ENCODE measurements around the gene NR6A1.

The NR6A1 gene

DNA sequence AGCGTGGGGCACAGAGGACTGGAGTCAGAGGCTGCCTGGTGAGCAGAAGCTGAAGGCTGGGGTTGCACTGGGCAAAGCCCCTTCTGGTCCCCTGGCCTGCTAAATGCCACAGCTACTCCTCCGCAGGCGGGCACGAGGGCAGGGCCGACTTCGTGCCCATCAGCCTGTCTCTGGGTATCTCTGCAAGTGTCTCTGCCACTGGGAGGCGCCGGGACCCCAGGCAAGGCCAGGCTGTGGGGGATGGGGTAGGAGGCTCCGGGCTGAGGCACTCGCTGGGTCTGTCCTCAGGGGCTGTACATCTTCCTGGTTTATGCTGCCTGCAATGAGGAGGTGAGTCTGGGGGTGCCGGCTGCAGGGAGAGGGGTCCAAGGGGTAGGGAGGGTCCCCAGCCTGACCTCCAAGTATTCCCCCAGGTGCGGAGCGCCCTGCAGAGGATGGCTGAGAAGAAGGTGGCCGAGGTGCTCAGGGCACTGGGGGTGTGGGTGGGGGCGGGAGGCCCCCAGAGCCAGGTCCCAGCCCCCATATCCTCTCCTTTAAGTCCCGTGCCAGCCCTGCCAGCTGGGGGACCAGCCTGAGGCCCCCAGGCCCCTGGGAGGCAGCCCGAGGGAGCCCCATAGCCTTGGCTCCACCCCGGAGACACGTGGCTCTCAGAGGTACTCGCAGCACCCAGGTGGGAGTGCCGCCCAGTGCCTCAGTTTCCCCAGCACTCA lies 295.8 kb downstream of the NR6A1 start:
- no peak overlapping the region for H3K4me3 ChIP-seq (ENCODE audit: low read depth, low read length)
- no peak overlapping the region for H3K27ac ChIP-seq (ENCODE audit: low read depth, low read length)
- no peaks in the 10 kb centered on the region for H3K9me3 ChIP-seq (ENCODE audit: control insufficient read depth, insufficient read depth, low read length)
- peaks cover 10% of the 10 kb centered on the region; the same call in 1 of the 2 replicates for H3K4me1 ChIP-seq (ENCODE audit: control insufficient read depth, insufficient read depth, low read length)
- no peaks in the 10 kb centered on the region for H3K36me3 ChIP-seq (ENCODE audit: control insufficient read depth, insufficient read depth, low read length)
- H3K9ac ChIP-seq (ENCODE audit: low read depth, low read length): no peak overlapping the region
- H3K27me3 ChIP-seq (ENCODE audit: control insufficient read depth, insufficient read depth, low read length): peaks cover 44% of the 10 kb centered on the region

DNA sequence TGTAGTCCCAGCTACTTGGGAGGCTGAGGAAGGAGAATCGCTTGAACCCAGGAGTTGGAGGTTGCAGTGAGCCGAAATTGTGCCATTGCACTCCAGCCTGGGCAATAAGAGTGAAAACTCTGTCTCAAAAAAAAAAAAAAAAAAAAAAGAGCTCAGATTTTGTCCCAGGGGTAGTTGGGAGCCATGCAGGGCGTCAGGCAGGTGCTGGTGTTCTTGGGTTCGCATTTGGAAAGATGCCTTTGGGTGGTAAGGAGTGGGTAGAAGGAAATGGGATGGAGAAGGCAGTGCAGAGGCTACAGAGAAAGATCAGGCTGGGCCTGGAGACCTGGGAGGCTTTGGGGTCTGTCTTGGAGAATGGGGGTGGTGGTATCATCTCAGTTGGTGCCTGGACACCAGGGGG lies 297.0 kb downstream of the NR6A1 start:
- peaks cover 10% of the 10 kb centered on the region; the same call in 1 of the 2 replicates for H3K4me1 ChIP-seq (ENCODE audit: control insufficient read depth, insufficient read depth, low read length)
- H3K27me3 ChIP-seq (ENCODE audit: control insufficient read depth, insufficient read depth, low read length): peaks cover 33% of the 10 kb centered on the region
- H3K27ac ChIP-seq (ENCODE audit: low read depth, low read length): no peak overlapping the region
- H3K36me3 ChIP-seq (ENCODE audit: control insufficient read depth, insufficient read depth, low read length): no peaks in the 10 kb centered on the region
- H3K9me3 ChIP-seq (ENCODE audit: control insufficient read depth, insufficient read depth, low read length): no peaks in the 10 kb centered on the region
- H3K4me3 ChIP-seq (ENCODE audit: low read depth, low read length): no peak overlapping the region
- no peak overlapping the region for H3K9ac ChIP-seq (ENCODE audit: low read depth, low read length)

DNA sequence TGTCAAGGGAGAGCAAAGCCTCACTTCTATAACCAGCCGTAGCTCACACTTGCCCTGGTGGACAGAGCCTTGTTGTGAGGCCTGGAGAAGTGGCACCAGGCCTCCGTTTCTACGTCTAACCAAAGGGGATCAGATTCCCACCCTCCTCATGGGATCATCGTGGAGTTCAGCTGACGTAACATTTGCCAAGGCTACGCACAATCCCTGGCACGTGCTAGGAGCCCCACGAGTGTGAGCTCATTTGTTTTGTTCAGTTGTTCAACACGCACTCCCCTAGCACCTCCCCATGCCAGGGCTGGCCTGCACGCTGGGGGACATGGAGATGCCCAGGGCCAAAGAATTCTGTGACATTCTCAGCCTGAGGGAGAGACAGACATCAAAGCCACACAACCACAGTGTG lies 297.8 kb downstream of the NR6A1 start:
- Histone ChIP-seq H3K4me3 (ENCODE audit: low read depth, low read length) (no peak overlapping the region), H3K27ac (ENCODE audit: low read depth, low read length) (no peak overlapping the region)

DNA sequence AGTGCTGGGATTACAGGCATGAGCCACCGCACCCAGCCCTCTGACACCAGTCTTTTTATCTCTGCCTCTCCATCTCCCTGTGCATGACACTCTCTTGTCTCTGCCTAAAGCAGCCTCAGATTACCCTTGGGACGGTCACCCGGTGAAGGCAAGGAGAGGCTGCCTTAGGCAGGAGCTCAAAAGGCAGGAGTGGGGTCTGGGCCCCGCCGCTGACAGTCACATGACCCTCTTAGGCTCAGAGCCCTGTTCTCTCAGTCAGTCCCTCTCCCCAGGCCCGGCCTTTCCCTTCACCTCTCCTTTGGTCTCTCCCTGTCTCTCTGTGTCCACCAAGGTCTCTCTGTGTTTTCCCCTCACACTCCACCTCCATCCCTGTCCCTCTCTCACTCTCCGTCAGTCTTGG lies 298.3 kb downstream of the NR6A1 start:
- Histone ChIP-seq H3K4me1 (ENCODE audit: control insufficient read depth, insufficient read depth, low read length) (peaks cover 4% of the 10 kb centered on the region; the same call in 1 of the 2 replicates), H3K9me3 (ENCODE audit: control insufficient read depth, insufficient read depth, low read length) (no peaks in the 10 kb centered on the region), H3K36me3 (ENCODE audit: control insufficient read depth, insufficient read depth, low read length) (no peaks in the 10 kb centered on the region), H3K4me3 (ENCODE audit: low read depth, low read length) (no peak overlapping the region), H3K9ac (ENCODE audit: low read depth, low read length) (no peak overlapping the region), H3K27ac (ENCODE audit: low read depth, low read length) (no peak overlapping the region), H3K27me3 (ENCODE audit: control insufficient read depth, insufficient read depth, low read length) (peaks cover 19% of the 10 kb centered on the region)

More for the DNA sequence above, 297.8 kb downstream of the NR6A1 start:
- Histone ChIP-seq H3K9me3 (ENCODE audit: control insufficient read depth, insufficient read depth, low read length) (no peaks in the 10 kb centered on the region), H3K4me1 (ENCODE audit: control insufficient read depth, insufficient read depth, low read length) (peaks cover 8% of the 10 kb centered on the region; the same call in 1 of the 2 replicates), H3K9ac (ENCODE audit: low read depth, low read length) (no peak overlapping the region), H3K36me3 (ENCODE audit: control insufficient read depth, insufficient read depth, low read length) (no peaks in the 10 kb centered on the region), H3K27me3 (ENCODE audit: control insufficient read depth, insufficient read depth, low read length) (peaks cover 24% of the 10 kb centered on the region)

DNA sequence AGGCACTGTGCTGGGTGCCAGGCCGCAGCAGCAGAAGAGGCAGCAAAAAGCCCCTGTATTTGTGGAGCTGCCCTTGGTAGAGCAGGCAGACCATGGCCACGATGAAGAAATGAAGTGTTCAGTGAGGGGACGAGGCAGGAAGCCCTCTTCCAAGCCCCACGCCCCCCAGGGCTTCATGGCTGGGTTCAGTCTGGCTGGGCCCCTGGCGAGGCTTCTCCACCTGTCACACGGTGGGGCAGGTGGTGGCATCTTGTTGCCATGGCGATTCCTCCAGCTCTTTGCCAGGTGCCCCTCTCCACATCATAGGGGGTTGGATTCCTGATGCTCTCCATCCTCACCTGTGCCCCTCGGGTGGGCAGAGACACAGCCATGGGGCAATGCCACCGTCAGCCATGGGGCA lies 299.4 kb downstream of the NR6A1 start:
- H3K27ac ChIP-seq (ENCODE audit: low read depth, low read length): no peak overlapping the region
- peaks cover 11% of the 10 kb centered on the region; the same call in 1 of the 2 replicates for H3K27me3 ChIP-seq (ENCODE audit: control insufficient read depth, insufficient read depth, low read length)
- H3K9me3 ChIP-seq (ENCODE audit: control insufficient read depth, insufficient read depth, low read length): no peaks in the 10 kb centered on the region
- no peaks in the 10 kb centered on the region for H3K36me3 ChIP-seq (ENCODE audit: control insufficient read depth, insufficient read depth, low read length)
- no peak overlapping the region for H3K4me3 ChIP-seq (ENCODE audit: low read depth, low read length)
- H3K4me1 ChIP-seq (ENCODE audit: control insufficient read depth, insufficient read depth, low read length): no peaks in the 10 kb centered on the region; the same call in 1 of the 2 replicates
- H3K9ac ChIP-seq (ENCODE audit: low read depth, low read length): no peak overlapping the region

DNA sequence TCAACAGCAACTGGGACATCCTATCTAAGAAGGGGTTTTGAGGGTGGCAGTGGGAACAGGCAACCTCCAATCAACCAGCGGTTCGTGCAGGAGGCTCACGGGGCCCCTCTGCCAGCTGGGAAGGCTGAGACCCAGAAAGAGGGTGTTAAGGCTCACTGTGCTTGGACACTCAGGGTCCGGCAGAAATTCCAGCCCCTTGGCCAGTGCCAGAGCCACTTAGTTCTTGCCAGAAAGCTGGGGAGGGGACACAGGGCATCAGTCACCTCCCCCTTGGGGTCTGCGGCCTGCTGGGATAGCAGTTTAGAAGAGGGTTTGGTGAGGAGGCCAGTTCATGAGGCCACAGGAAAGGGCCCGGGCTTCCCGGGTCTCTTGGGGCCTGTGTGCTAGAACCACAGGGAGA lies 300.4 kb downstream of the NR6A1 start:
- Histone ChIP-seq H3K4me3 (ENCODE audit: low read depth, low read length) (no peak overlapping the region), H3K27me3 (ENCODE audit: control insufficient read depth, insufficient read depth, low read length) (peaks cover 2% of the 10 kb centered on the region; the same call in 1 of the 2 replicates), H3K9me3 (ENCODE audit: control insufficient read depth, insufficient read depth, low read length) (no peaks in the 10 kb centered on the region), H3K36me3 (ENCODE audit: control insufficient read depth, insufficient read depth, low read length) (no peaks in the 10 kb centered on the region), H3K27ac (ENCODE audit: low read depth, low read length) (no peak overlapping the region), H3K4me1 (ENCODE audit: control insufficient read depth, insufficient read depth, low read length) (no peaks in the 10 kb centered on the region; the same call in 1 of the 2 replicates), H3K9ac (ENCODE audit: low read depth, low read length) (no peak overlapping the region)

DNA sequence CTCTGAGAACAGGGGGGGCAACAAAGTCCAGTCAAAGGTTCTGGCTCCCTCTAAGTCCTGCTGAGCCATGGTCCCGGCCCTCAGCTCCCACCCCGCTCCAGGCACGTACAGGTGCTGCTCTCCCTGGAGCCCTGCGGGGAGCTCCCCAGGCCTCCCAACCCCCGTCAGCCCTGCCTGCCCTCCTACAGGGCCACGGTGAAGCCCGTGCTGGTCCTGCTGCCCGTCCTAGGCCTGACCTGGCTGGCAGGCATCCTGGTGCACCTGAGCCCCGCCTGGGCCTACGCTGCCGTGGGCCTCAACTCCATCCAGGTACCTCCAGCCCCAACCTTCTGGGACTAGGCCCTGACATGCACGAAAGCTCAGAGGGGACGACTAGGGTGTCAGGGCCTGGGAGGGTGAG lies 300.8 kb downstream of the NR6A1 start:
- Histone ChIP-seq H3K4me1 (ENCODE audit: control insufficient read depth, insufficient read depth, low read length) (no peaks in the 10 kb centered on the region; the same call in 1 of the 2 replicates), H3K4me3 (ENCODE audit: low read depth, low read length) (no peak overlapping the region), H3K36me3 (ENCODE audit: control insufficient read depth, insufficient read depth, low read length) (no peaks in the 10 kb centered on the region), H3K9ac (ENCODE audit: low read depth, low read length) (no peak overlapping the region), H3K27ac (ENCODE audit: low read depth, low read length) (no peak overlapping the region), H3K9me3 (ENCODE audit: control insufficient read depth, insufficient read depth, low read length) (no peaks in the 10 kb centered on the region), H3K27me3 (ENCODE audit: control insufficient read depth, insufficient read depth, low read length) (no peaks in the 10 kb centered on the region)

DNA sequence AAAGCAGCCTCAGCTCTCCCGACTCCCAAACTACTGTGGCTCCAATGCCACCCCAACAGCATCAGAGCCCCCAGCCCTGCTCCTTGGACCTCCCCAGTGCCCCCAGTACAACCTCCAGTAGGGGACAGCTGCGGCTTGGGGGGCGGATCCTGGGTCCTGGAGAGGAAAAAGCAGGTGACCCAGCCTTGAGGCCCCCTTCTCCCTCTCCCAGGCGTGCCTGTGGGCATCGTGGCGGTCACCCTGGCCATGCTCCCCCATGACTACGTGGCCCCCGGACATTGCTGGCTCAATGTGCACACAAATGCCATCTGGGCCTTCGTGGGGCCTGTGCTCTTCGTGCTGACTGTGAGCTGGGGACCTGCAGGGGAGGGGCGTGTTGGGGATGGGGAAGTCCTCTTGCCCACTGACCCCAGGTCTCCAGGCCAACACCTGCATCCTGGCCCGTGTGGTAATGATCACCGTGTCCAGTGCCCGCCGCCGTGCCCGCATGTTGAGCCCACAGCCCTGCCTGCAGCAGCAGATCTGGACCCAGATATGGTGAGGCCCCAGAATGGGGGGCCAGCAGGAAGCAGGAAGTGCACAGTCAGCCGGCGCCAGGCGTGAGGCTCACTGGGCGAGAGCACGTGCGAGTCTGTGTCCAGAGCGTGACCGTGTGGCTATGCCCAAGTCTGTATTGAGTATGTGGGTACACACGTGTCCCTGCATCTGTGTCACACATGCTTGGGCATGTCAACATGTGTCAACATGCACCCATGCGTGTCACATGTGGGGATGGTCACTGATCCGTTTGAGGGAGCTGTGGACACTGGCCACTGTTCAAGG lies 301.9 kb downstream of the NR6A1 start:
- no peaks in the 10 kb centered on the region for H3K36me3 ChIP-seq (ENCODE audit: control insufficient read depth, insufficient read depth, low read length)
- H3K27me3 ChIP-seq (ENCODE audit: control insufficient read depth, insufficient read depth, low read length): no peaks in the 10 kb centered on the region
- no peaks in the 10 kb centered on the region for H3K9me3 ChIP-seq (ENCODE audit: control insufficient read depth, insufficient read depth, low read length)
- H3K4me1 ChIP-seq (ENCODE audit: control insufficient read depth, insufficient read depth, low read length): no peaks in the 10 kb centered on the region
- H3K9ac ChIP-seq (ENCODE audit: low read depth, low read length): no peak overlapping the region
- H3K27ac ChIP-seq (ENCODE audit: low read depth, low read length): no peak overlapping the region
- no peak overlapping the region for H3K4me3 ChIP-seq (ENCODE audit: low read depth, low read length)

DNA sequence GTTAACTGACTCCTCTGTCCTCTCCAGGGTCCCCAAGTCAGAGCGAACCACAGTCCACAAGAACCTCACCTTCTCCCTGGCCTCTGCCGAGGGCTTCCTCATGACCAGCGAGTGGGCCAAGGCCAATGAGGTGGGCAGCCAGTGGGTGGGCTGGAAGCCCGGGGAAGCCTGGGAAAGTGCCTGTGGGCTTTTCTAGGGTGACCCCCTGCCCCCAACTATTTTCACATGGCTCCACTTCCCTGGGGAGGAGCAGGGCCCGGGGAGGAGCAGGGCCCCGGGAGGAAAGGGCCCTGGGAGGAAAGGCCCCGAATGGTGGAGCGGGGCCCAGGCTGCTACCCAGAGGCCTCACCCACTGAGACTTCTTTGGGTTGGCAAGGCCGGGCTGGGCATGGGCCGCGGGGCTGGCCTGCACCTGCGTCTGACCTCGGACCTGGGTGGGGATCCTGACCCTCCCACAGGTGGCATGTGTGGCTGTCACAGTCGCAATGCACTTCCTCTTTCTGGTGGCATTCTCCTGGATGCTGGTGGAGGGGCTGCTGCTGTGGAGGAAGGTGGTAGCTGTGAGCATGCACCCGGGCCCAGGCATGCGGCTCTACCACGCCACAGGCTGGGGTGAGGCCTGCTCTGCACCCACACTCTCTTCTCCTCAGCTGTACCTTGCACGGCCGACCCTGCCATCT lies 302.9 kb downstream of the NR6A1 start:
- H3K27ac ChIP-seq (ENCODE audit: low read depth, low read length): no peak overlapping the region
- no peak overlapping the region for H3K4me3 ChIP-seq (ENCODE audit: low read depth, low read length)
- no peaks in the 10 kb centered on the region for H3K9me3 ChIP-seq (ENCODE audit: control insufficient read depth, insufficient read depth, low read length)
- H3K4me1 ChIP-seq (ENCODE audit: control insufficient read depth, insufficient read depth, low read length): no peaks in the 10 kb centered on the region
- H3K27me3 ChIP-seq (ENCODE audit: control insufficient read depth, insufficient read depth, low read length): no peaks in the 10 kb centered on the region; the same call in 1 of the 2 replicates
- H3K36me3 ChIP-seq (ENCODE audit: control insufficient read depth, insufficient read depth, low read length): no peaks in the 10 kb centered on the region
- H3K9ac ChIP-seq (ENCODE audit: low read depth, low read length): no peak overlapping the region

DNA sequence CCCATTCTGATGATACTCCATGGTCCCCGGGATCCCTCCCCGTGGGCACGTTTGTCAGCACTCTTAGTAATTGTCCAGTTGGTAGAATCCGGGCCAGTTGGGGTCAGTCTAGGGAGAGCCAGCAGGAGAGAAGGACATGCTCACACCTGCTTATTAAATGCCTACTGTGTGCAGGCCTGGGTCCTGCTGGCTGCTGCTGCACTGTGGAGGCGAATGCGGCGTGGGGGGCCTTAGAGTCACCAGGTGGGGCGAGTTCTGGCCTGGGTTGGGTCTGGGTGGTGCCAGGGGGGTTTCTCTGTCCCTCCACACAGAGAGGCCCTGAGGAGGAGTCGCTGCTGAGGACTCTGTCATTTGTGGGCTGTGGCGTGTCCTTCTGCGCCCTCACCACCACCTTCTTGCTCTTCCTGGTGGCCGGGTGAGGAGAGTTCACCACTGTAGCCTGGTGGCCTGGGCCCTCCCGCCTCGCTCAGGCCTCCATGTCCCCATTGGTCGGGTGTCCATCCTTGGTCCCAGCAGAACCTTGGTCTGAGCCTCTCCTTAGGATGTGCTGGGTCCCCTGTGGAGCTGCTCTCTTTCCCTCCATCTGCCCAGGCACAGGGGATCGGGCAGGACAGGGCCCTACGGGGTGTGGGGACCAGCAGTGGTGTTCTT lies 303.6 kb downstream of the NR6A1 start:
- Histone ChIP-seq H3K27ac (ENCODE audit: low read depth, low read length) (no peak overlapping the region), H3K4me1 (ENCODE audit: control insufficient read depth, insufficient read depth, low read length) (no peaks in the 10 kb centered on the region), H3K36me3 (ENCODE audit: control insufficient read depth, insufficient read depth, low read length) (no peaks in the 10 kb centered on the region), H3K9me3 (ENCODE audit: control insufficient read depth, insufficient read depth, low read length) (no peaks in the 10 kb centered on the region), H3K9ac (ENCODE audit: low read depth, low read length) (no peak overlapping the region), H3K27me3 (ENCODE audit: control insufficient read depth, insufficient read depth, low read length) (no peaks in the 10 kb centered on the region; the same call in 1 of the 2 replicates), H3K4me3 (ENCODE audit: low read depth, low read length) (no peak overlapping the region)

Measured in HUES48 (cell line).